Bronchial epithelial cell (primary cell): ENCODE results near the gene IL26. TPM values are rescaled to one million over a fixed set of nuclear protein-coding genes. Genes with fewer than 3 reads are reported as not detected.
A peak's percentile ranks its signal among the peaks of the same experiment; 100 is the strongest.

Experiments
- DNase-seq: peaks from one replicate; pipeline ENCODE4 v3.0.0-alpha.2; 2010; ENCODE audit warnings: low read depth
- FAIRE-seq: peaks from 2 replicates; lab custom pipeline; 2011; peaks lifted over from hg19 to GRCh38; lab: Jason Lieb, UNC
- H3K27me3 ChIP-seq: 2 replicates; pipeline ENCODE4 v1.5.1; 2011; ENCODE audit warnings: low read length; ENCODE audit not compliant: control insufficient read depth, insufficient read depth
- H3K36me3 ChIP-seq: 2 replicates; pipeline ENCODE4 v1.5.1; 2011; ENCODE audit warnings: low read length; ENCODE audit not compliant: control insufficient read depth, insufficient read depth
- H3K4me3 ChIP-seq: 2 replicates; pipeline ENCODE4 v1.5.1; 2011; ENCODE audit warnings: mild to moderate bottlenecking, low read depth, low read length, control low read depth
- CTCF ChIP-seq: IDR thresholded peaks from 2 replicates; pipeline ENCODE4 v1.5.1; 2011; ENCODE audit warnings: mild to moderate bottlenecking, moderate library complexity, low read length, control low read depth, inconsistent platforms; ENCODE audit not compliant: insufficient read depth, severe bottlenecking
- total RNA-seq: library from RNA; depleted of rRNA; stranded (reverse); fragments of >200 nt; gene quantifications from 2 replicates; pipeline ENCODE4 v1.2.1, GENCODE V29; 2014

Gene IL26
- total RNA-seq, 1 donor from 2014 or later: not detected

GRCh38 chr12:68235576-68235975, 10.0 kb upstream of the IL26 start:
- H3K4me3 ChIP-seq: no peak overlapping the region
- TF ChIP-seq CTCF: no peak
- FAIRE-seq: no peak

GRCh38 chr12:68234140-68234539, 8.5 kb upstream of the IL26 start:
- no peak for FAIRE-seq
- DNase-seq: no peak
- TF ChIP-seq CTCF: no peak
- Histone ChIP-seq H3K27me3 (no peaks in the 10 kb centered on the region), H3K4me3 (no peak overlapping the region), H3K36me3 (no peaks in the 10 kb centered on the region)

More at GRCh38 chr12:68235576-68235975, 10.0 kb upstream of the IL26 start:
- DNase-seq: no peak
- H3K36me3 ChIP-seq: no peaks in the 10 kb centered on the region
- H3K27me3 ChIP-seq: no peaks in the 10 kb centered on the region

- no peak for FAIRE-seq
- DNase-seq: no peak
- Histone ChIP-seq H3K4me3 (no peak overlapping the region), H3K36me3 (no peaks in the 10 kb centered on the region), H3K27me3 (no peaks in the 10 kb centered on the region)
- no peak for TF ChIP-seq CTCF
Measured at GRCh38 chr12:68233498-68233897, 7.9 kb upstream of the IL26 start.

- H3K36me3 ChIP-seq: no peaks in the 10 kb centered on the region
- FAIRE-seq: no peak
- H3K27me3 ChIP-seq: no peaks in the 10 kb centered on the region
- no peak for TF ChIP-seq CTCF
- no peak for DNase-seq
- H3K4me3 ChIP-seq: no peak overlapping the region
Measured at GRCh38 chr12:68231691-68232090, 6.1 kb upstream of the IL26 start.

- TF ChIP-seq CTCF: no peak
Measured at GRCh38 chr12:68231229-68231628, 5.6 kb upstream of the IL26 start.

GRCh38 chr12:68229956-68230355, 4.3 kb upstream of the IL26 start:
- FAIRE-seq: no peak
- peak; percentile 52 for DNase-seq

More at GRCh38 chr12:68231229-68231628, 5.6 kb upstream of the IL26 start:
- no peaks in the 10 kb centered on the region for H3K27me3 ChIP-seq
- DNase-seq (no peak), FAIRE-seq (no peak)
- no peaks in the 10 kb centered on the region for H3K36me3 ChIP-seq
- H3K4me3 ChIP-seq: no peak overlapping the region

More at GRCh38 chr12:68229956-68230355, 4.3 kb upstream of the IL26 start:
- no peak overlapping the region for H3K4me3 ChIP-seq
- H3K27me3 ChIP-seq: no peaks in the 10 kb centered on the region
- no peaks in the 10 kb centered on the region for H3K36me3 ChIP-seq
- no peak for TF ChIP-seq CTCF
